Measurements from ENCODE around the gene TBL3.

TBL3 gene

GRCh38 chr16:1965396-1966001 is 6.4 kb upstream of the TBL3 start:
- no peak for DNase-seq

- no peak for DNase-seq
These were observed 5.4 kb upstream of the TBL3 start, which contains the start of gene RNF151 for GRCh38 chr16:1966460-1966859. Gene RNF151, plus strand, starts transcription at chr16:1966856. Its CDS starts 26 bp downstream, at chr16:1966882.

DNA sequence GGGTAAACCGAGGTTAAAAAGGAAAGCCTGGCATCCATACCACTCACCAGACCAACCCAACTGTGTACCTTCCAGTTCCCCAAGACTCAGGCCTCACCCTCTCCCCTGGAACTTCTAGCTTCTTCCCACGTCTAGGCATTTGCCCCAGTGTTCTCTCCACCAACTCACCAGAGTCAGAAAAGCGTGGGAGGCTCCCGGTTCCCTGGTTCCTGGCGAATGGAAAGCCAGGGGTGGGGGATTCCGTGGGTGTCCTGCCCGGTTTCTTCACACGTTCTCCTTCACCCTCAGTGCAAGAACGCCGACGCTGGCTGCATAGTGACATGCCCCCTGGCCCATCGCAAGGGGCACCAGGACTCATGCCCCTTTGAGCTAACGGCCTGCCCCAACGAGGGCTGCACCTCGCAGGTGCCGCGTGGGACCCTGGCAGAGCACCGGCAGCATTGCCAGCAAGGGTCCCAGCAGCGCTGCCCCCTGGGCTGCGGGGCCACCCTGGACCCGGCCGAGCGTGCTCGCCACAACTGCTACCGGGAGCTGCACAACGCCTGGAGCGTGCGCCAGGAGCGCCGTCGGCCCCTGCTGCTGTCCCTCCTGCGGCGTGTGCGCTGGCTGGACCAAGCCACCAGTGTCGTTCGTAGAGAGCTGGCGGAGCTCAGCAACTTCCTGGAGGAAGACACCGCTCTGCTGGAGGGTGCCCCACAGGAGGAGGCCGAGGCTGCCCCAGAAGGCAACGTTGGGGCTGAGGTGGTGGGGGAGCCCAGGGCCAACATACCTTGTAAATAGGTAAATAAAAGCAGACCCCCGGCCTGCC is 3.5 kb upstream of the TBL3 start:
- DNase-seq = no peak

DNA sequence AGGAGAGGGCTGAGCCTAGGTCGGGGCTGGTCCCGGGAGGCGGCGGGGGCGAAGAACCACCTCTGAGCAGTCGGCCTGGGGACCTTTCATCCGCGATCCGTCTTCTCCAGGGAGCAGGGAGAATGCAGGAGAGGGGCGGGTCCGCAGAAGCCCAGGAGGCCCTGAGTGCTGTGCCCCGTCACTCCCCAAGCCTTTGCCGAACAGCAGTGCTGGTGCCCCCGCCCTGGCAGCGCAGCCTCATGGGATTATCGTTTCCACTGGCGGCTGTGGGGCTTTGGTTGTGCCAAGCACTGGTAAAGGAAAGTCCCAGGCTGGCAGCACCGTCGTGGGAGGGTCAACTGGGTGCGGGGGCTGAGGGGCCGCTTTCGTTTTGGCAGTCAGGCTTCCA is 631 bp downstream of the TBL3 start:
- DNase-seq = no peak

GRCh38 chr16:1973461-1974156 is 1.8 kb downstream of the TBL3 start:
- DNase-seq = no peak

GRCh38 chr16:1974157-1975070 is 2.6 kb downstream of the TBL3 start:
- no peak for DNase-seq

- DNase-seq = no peak
These were observed 3.8 kb downstream of the TBL3 start for GRCh38 chr16:1975432-1976215.

- DNase-seq = no peak
These were observed 4.3 kb downstream of the TBL3 start for GRCh38 chr16:1976216-1976520.

- no peak for DNase-seq
These were observed 5.4 kb downstream of the TBL3 start for GRCh38 chr16:1976951-1977874.

DNA sequence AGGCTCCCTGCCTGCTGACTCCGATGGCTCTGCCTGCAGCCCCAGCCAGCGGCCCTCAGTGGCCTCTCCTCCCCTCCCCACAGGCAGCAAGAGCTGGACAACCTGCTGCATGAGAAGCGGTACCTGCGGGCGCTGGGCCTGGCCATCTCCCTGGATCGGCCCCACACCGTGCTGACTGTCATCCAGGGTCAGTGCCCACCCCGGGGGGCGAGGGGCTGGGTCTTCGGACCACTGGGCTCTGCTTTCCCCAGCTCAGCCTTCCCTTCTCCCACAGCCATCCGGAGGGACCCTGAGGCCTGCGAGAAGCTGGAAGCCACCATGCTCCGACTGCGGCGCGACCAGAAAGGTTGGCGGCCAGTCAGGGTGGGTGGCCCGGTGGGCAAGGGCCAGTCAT is 6.0 kb downstream of the TBL3 start:
- no peak for DNase-seq

DNA sequence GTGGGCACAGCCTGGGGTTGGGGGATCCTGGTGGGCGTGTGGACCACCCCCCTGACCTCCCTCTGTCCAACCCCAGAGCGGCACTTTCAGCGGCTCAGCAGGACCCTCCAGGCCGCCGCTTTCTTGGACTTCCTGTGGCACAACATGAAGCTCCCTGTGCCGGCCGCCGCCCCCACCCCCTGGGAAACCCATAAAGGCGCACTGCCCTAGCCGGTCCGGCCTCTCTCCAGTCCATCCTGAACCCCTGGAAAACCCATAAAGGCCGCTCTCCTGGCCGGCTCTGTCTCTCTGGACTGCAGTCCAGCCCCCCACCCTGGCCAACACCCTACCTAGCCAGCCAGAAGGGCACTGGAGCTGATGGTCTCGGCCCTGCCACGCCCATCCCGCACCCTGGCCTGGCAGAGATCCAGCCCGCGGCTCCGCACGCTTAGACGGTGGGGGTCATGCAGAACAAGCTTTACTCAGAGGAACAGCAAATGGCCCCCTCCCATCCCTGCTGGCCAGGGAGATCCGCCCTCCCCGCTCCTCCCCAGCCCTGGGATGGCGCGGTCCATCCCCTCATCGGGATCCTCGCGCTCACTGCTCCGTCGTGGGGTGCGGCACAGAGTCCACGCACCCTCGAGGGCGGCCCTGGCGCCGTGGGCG is 6.7 kb downstream of the TBL3 start:
- DNase-seq = no peak

DNA sequence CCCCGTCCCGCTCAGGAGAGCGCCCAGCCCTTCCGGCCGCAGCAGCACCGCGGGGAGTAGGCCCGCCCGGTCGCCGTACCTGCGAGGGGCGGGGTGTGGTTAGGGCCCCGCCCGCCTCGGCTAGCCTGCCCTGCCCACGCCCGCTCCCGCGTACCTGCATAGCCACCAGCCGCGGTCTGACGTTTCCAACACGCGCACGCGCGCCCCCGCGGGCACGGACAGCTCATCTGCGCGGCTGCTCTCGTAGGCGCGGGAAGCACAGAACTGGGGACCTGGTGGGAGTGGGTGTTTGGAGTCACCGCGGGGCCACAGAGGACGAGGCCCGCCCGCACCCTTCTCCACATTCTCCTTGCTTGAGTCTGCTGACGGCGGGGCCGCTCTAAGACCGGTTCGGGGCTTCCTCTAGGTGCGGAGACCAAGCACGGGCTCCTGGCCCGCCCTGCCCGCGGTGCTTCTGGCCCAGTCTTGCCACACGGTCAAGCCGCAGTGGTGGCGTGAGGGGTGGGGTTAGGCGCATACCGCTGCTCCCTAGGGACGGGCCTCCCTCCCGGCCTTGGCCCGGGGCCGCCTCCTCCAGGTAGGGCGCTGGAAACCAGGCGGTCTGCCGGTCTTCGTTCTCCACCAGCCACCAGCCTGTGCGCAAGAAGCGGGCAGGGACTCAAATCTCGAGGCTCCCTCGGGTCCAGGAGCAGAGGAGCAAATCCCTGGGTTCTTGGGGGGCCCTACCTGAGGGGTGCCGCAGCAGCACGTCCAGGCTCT is 7.6 kb downstream of the TBL3 start:
- DNase-seq = no peak

- no peak for DNase-seq
These were observed 8.3 kb downstream of the TBL3 start for GRCh38 chr16:1980030-1980769.

DNA sequence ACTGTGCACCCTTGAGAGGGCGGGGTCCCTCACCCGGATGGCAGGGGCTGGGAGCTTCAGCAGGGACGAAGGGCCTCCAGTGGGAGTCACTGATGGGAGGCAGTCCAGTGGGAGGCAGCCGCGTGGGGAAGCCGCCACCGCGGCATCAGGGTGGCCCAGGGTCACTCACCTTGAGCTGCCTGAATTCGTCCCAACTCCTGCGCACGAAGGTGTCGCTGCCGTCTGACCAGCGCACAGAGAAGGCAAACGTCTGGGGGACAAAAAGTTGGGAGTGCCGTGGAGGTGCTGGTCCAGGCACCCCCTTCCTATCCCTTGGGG is 8.9 kb downstream of the TBL3 start:
- no peak for DNase-seq

- no peak for DNase-seq
These were observed 9.6 kb downstream of the TBL3 start, which contains the start of gene NOXO1 for GRCh38 chr16:1981398-1981836. Gene NOXO1, minus strand, starts transcription at chr16:1981469. Its CDS starts 290 bp downstream, at chr16:1981179.

DNA sequence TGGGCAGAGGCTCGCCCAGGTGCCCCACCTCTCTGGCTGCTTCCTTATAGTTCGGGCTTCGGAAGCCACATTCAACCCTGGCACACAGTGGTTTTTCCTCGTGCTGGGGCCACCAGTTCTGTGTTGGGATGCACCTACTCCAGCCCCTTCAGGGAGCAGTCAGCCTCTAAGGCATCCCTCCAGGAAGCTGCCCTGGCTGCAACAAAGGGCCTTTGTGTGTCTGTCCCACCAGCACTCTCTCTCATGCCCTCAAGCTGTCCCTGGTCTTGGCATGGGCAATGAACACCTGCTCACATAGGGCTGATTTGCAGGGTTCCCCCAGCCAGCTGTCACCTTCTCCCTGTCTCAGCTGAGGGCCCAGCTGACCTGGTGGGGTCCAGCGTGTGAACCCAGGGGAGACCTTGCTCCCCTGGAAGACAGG is 10.2 kb downstream of the TBL3 start:
- no peak for DNase-seq

- no peak for DNase-seq
These were observed 11.2 kb downstream of the TBL3 start for GRCh38 chr16:1982991-1983543.

DNA sequence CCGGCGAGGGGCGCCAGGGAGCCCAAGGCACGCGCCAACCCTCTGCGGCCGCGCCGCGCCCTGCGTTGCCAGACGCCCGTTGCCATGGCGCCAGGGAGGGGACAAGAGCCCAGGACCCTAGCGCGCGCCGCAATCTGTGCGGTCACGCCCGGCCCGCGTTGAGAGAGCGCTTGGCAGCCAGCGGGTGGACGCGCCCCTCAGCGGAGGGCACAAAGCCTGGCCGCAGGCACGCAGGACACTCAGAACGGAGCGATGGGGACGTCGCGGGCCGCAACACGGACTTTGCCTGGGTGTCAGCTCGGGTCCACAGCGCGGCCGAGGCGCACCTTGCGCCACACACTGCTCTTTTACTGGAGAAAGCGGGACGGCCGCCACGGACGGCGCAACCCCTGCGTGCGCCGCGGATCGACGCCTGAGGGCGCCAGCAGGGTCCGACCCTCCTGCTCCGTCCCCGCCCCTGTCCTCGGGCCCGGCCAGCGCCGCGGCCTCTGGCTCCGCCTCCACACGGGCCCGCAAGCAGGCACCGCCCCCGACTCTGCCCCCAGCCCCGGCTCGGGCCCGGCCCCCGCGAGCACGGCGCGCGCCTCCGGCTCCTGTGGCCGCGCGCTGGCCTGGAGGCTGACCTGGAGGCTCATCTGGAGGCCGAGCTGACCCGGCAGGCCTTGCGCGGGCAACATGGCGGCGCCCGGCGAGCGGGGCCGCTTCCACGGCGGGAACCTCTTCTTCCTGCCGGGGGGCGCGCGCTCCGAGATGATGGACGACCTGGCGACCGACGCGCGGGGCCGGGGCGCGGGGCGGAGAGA is 11.9 kb downstream of the TBL3 start, which contains the start of gene GFER:
TSS of gene GFER (plus strand) at position 650 of the 803 bp plus-strand sequence. CDS start at position 676, 26 bp downstream.
- DNase-seq = peak; percentile 73
